Mammary epithelial cell (primary cell): ENCODE measurements around the gene ACTN2.

Experiments used
- EZH2 ChIP-seq: IDR thresholded peaks from 2 replicates; pipeline ENCODE4 v1.6.1; 2012; ENCODE audit warnings: low read length, inconsistent platforms, borderline replicate concordance
- TF ChIP-seq, protein P1 (sequence below), 2 donors: IDR thresholded peaks in 1 of 2; conservative IDR thresholded peaks in 1 of 2; 2 replicates each; pipeline ENCODE4 v1.5.1; 2011 to 2012; ENCODE audit warnings: inconsistent platforms in 2 of 2, low read length in 2 of 2, mild to moderate bottlenecking in 2 of 2, control low read depth in 1 of 2, low read depth in 1 of 2; ENCODE audit not compliant: insufficient read depth in 1 of 2; ENCODE audit errors: extremely low read depth in 1 of 2

DNA sequence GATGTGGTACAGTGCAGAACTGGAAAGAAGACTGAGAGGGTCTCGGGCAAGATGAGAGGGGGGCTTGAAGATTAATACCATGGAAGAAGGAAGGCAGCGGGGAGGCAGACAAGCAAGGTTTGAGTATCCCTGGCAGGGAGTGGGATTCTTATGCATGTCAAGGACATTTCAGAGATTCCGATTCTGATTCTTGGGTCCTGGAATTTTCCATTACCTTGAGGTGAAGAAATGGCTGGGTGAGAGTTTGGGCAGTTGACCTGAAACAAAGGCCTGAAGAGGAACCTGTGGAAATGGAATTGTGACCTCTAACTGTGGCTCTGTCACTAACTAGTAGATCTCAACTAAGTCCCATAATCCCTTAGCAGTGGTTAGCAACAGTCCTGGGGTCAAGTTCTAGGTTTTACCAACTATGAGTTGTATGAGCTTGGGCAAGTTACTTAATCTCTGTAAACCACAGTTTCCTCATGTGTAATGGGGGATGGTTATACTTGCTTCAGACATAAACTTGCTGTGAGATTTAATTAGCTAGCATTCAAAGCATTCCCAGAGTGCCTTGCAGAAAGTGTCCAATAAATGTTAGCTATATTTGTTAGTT lies 8.6 kb upstream of the ACTN2 start:
- TF ChIP-seq, protein P1, sequence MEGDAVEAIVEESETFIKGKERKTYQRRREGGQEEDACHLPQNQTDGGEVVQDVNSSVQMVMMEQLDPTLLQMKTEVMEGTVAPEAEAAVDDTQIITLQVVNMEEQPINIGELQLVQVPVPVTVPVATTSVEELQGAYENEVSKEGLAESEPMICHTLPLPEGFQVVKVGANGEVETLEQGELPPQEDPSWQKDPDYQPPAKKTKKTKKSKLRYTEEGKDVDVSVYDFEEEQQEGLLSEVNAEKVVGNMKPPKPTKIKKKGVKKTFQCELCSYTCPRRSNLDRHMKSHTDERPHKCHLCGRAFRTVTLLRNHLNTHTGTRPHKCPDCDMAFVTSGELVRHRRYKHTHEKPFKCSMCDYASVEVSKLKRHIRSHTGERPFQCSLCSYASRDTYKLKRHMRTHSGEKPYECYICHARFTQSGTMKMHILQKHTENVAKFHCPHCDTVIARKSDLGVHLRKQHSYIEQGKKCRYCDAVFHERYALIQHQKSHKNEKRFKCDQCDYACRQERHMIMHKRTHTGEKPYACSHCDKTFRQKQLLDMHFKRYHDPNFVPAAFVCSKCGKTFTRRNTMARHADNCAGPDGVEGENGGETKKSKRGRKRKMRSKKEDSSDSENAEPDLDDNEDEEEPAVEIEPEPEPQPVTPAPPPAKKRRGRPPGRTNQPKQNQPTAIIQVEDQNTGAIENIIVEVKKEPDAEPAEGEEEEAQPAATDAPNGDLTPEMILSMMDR (conservative IDR thresholded peaks at IDR 0.05 in 1 of 2, IDR thresholded peaks at IDR 0.05 in 1 of 2; ENCODE audit: extremely low read depth in 1 of 2, insufficient read depth in 1 of 2, low read depth in 1 of 2, low read length in 2 of 2), result no peak
- TF ChIP-seq EZH2, result no peak
